ENCODE data around the gene FAM20B.

- TF ChIP-seq CTCF (IDR thresholded peaks at IDR 0.05; ENCODE audit: low read depth, low read length, poor library complexity, severe bottlenecking) (no peak), EZH2phosphoT487 (IDR thresholded peaks at IDR 0.05; ENCODE audit: borderline replicate concordance, low read length) (no peak)
These were observed 21.9 kb downstream of the FAM20B start for GRCh38 chr1:179047636-179047997.

Measured in DOHH2 (cell line).